NCI-H2081 treated with DMSO at 0.1 percent for 48 hours (cell line): ENCODE measurements around the gene CLBA1.
"Not testable (repeated sequence)": the region's sequence is repeated elsewhere in the genome, so short reads cannot be mapped to it uniquely, and the experiment has no call there.

ENCODE experiments used
- DNase-seq: peaks from one replicate; lab custom pipeline; 2025; lab: John Stamatoyannopoulos, UW

The CLBA1 gene

DNA sequence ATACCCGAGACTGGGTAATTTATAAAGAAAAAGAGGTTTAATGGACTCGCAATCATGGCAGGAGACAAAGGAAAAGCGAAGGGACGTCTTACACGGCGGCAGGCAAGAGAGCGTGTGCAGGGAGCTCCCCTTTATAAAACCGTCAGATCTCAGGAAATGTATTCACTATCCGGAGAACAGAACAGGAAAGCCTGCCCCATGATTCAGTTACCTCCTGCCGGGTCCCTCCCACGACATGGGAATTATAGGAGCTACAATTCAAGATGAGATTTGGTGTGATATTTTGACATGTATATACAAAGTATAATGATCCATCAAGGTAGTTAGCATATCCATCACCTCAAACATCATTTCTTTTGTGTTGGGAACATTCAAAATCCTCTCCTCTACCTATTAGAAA is 37.6 kb downstream of the CLBA1 start:
- DNase-seq, result no peak

DNA sequence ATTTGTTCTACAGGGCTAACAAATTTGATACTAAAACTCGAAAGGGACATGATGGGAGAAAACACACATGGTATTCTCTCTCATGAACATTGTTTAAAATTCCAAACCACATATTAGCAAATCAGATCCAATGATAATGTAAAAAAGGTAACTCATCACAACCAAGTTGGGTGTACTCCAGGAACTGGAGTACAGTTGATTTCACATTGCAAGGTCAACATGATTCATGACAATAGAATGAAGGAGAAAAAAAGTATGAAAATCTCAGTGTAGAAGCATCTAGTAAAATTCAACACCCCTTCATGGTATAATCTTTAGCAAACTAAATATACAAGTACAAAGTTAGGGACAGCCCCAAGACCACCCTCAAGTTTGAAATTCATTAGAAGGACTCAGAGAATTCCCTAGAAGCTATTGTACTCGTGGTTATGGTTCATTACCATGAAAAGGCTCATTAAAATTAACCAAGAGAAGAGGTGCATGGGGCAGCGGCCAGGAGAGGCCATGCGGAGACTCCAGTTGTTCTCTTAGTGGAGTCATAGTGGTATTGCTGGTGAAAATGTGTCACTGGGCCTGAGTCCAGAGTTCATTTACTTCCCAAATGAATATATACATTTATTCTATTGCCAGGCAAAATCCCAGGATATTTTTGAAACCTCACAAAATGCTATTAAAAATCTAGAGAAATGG is 38.3 kb downstream of the CLBA1 start:
- no peak for DNase-seq

GRCh38 chr14:105025429-105025828 is 39.8 kb downstream of the CLBA1 start:
- no peak for DNase-seq

- no peak for DNase-seq
Measured at GRCh38 chr14:105026033-105026785, 40.6 kb downstream of the CLBA1 start.

DNA sequence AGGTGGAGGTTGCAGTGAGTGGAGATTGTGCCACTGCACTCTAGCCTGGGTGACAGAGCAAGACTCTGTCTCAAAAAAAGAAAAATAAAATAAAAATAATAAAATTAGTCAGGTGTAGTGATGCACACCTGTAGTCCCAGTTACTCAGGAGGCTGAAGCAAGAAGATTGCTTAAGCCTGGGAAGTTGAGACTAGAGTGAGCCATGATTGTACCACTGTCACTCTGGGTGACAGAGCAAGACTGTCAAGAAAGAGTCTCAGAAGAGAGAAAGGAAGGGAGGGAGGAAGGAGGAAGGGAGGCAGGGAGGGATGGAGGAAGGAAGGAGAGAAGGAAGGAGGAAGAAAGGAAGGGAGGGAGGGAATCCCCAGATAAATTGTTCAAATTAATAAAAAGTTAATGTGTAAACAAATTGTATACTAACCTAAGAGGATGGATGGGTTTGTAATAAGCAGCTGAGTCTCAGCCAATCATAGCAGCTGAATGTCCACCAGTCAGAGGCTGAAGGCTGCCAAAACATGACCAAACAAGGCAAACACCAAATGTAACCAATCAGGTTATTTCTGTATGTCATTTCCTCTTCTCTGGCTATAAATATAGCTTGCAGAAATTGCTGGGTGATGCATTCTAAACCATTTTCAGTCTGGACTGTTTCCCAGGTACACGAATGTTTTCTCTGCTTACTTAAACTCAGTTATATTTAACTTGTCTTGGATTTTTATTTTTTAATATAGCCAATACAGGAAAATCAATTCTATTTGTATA is 41.4 kb downstream of the CLBA1 start:
- no peak for DNase-seq

- not testable (repeated sequence) for DNase-seq
Measured at GRCh38 chr14:105027718-105028117, 42.1 kb downstream of the CLBA1 start.

DNA sequence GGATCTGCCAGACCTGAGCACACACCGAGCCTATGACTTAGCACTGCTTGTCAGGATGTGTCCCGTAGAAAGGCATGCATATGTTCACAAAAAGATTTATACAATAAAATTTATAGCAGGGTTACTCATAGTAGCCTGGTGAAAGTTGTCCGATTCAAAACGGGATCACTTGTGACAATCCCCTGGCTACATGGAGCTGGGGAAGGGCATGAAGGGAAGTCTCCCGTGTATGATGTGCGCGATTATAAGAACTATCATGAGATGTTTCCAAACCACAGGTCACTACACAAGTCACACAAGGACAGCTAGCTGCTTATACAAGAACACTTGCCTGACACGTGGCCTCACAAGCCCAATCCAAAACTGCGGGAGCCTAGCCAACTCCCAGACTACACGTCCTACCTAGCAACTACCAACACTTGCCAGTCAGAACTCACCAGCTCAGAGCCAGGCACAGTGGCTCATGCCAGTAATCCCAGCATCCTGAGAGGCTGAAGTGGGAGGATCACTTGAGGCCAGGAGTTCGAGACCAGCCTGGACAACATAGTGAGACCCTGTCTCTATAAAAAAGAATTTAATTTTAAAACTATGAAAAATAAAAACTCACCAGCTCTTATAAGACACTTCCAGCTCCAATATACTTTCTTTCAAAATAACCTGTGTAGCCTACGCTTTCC is 42.8 kb downstream of the CLBA1 start:
- DNase-seq, result no peak

- DNase-seq, result no peak
Measured at GRCh38 chr14:105029402-105029801, 43.8 kb downstream of the CLBA1 start.

GRCh38 chr14:105030194-105030593 is 44.6 kb downstream of the CLBA1 start:
- DNase-seq, result no peak

DNA sequence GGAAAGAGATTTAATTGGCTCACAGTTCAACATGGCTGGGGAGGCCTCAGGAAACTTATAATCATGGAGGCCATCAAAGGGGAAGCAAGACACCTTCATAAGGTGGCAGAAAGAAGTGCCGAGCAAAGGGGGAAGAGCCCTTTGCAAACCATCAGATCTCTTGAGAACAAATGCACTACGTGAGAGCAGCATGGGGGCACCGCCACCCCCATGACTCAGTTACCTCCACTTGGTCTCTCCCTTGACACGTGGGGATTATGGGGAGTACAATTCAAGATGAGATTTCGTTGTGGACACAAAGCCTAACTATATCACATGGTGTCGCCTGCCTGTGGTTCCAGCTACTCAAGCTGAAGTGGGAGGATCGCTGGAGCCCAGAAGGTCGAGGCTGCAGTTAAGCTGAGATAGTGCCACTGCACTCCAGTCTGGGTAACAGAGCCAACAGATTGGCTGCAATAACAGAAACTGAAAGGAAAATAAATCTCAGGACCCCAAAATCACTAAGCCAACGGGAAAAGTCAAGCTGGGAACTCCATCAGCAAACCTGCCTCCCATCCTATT is 45.3 kb downstream of the CLBA1 start:
- no peak for DNase-seq

DNA sequence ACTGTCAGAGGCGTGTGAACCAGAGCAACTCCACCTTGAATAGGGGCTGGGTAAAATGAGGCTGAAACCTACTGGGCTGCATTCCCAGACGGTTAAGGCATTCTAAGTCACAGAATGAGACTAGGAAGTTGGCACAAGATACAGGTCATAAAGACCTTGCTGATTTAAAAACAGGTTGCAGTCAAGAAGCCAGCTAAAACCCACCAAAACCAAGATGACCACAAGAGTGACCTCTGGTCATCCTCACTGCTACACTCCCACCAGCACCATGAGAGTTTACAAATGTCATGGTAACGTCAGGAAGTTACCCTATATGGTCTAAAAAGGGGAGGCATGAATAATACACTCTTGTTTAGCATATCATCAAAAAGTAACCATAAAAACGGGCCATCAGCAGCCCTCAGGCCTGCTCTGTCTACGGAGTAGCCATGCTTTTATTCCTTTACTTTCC is 46.9 kb downstream of the CLBA1 start:
- not testable (repeated sequence) for DNase-seq

DNA sequence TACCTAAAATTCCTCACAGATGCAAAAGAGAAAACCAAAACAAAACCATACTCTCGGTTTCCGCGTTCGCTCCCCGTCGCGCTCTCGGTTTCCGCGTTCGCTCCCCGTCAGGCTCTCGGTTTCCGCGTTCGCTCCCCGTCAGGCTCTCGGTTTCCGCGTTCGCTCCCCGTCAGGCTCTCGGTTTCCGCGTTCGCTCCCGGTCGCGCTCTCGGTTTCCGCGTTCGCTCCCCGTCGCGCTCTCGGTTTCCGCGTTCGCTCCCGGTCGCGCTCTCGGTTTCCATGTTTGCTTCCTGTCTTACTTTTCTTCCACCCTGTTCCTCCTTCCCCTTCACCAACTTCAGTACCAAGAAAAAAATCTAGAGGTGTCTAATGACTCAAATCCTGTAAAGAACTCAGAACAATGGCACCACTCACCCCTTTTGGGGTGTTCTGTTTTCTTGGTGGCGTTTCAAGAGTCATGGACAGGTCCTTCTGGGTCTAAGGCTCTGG is 47.9 kb downstream of the CLBA1 start:
- DNase-seq, result not testable (repeated sequence)

- DNase-seq, result no peak
Measured at GRCh38 chr14:105034315-105035039, 48.9 kb downstream of the CLBA1 start.

- DNase-seq, result not testable (repeated sequence)
Measured at GRCh38 chr14:105035616-105036015, 50.0 kb downstream of the CLBA1 start.

- no peak for DNase-seq
Measured at GRCh38 chr14:105039458-105040205, 54.0 kb downstream of the CLBA1 start.

DNA sequence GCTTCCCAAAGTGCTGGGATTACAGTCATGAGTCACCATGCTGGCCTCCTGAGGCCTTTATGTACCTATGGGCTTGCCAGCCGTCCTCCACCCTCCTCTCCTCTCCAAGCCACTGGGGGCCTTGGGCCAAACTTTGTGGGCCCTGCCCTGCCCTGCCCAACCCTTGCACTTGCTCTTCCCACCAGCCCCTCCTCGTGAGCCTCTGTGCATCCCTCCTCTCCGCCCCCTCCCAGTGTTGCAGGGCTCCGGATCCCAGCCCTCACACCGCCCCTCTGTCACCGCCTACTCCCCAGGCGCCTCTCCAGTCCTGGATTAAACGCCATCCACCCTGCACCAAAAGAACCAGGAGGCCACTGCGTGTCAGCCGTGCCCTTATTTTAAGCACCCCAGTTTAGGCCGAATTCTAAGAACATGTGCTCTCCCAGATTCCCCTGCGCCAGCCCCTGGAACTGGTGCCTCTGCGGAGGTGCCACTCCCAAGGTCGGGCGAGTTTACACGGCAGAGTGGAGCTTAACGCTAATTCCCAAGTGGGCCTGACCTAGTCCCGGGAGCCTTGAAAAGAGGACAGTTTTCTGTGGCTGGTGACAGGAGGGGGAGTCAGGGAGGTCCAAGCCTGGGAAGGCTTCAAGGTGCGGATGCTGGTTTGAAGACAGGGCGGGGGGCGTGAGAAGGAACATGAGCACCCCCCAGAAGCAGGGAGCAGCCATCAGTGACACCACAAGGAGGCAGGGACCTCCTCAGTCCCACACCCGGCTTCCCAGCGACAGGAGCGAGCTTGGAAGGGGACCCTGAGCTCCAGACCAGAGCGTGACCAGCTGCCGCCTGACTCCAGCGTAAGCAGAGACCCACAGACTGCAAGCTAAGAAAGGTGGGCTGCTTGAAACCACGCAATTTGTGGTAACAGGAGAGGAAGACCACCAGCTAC is 56.5 kb downstream of the CLBA1 start:
- no peak for DNase-seq

- DNase-seq, result no peak
Measured at GRCh38 chr14:105042813-105043212, 57.2 kb downstream of the CLBA1 start.

DNA sequence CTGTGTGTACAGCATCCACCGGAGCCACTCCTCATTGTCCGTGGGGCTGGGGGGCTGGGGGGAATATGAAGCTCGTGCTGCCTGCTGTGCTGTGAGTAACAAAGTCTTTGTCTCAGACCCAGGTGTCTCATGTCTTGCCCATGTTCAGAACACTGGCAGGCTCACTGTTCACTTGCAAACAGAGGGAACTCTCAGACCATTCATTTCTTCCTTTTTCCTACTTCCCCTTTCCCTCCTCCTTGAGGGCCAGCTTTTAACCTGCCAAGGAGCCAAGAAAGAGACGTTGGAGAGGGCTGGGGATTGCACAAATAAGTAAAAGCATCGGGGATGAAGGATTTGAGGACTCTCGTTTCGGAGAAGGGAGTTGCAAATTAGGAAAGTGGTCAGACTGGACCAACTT is 58.1 kb downstream of the CLBA1 start:
- DNase-seq, result no peak
